Activated naive CD4-positive, alpha-beta T cell (primary cell): ENCODE results near the gene GRPEL1.

ENCODE experiments used
- DNase-seq, 4 experiments: peaks; one replicate each; lab custom pipeline; 2025; lab: John Stamatoyannopoulos, UW

The GRPEL1 gene

DNA sequence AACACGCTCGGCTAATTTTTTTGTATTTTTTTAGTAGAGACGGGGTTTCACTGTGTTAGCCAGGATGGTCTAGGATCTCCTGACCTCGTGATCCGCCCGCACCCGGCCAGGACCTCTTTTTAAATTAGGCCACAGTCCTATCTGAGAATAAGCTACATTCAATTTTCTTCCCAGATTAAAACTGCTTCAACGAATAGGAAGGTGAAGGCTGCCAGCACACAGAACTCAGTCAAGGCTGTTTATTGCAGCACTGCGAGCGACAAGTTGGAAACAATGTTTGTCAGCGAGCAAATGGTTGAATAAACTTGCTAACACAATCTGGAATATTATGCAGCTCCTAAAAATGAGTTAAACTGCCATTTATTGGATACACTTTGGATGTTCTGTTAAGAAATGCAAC is 1.9 kb downstream of the GRPEL1 start:
- DNase-seq: no peak

DNA sequence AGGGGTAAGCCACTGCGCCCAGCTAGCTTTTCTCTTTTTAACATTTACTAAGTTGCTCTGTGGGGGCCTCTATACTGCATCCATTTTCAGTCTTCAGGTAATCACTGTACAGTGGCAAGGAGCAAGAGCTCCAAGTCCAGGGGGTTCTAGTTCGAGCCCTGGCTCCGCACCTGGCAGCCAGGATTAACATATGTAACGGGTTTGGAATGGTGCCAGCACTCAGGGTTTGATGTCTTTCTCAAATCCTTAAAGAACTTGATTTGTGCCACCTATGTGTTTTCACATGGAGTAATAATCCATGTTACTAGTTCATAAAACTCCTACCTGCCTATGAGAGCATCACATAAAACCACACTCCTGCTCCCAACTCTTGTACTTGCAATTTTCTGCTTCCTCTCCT is 4.5 kb downstream of the GRPEL1 start:
- DNase-seq: no peak

GRCh38 chr4:7062816-7063215 is 5.0 kb downstream of the GRPEL1 start:
- DNase-seq: no peak

DNA sequence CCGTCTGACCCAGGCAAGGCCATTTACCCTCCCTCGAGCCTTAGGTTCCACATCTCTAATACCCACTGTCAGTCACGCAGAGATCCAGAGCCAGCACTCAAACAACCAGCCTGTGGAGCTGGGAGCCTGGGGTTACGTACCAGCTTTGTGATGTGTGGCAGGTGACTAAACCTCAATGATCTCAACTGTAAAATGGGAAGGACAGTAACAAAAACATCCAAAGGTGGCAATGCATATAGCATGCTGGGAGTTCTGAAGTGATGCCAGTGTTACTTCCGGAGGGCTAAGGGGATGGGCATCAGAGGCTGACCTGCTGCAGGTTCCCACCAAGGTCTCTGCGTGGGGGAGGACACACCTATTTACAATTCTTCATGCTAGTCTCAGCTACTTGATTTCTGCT is 6.0 kb downstream of the GRPEL1 start:
- no peak for DNase-seq

DNA sequence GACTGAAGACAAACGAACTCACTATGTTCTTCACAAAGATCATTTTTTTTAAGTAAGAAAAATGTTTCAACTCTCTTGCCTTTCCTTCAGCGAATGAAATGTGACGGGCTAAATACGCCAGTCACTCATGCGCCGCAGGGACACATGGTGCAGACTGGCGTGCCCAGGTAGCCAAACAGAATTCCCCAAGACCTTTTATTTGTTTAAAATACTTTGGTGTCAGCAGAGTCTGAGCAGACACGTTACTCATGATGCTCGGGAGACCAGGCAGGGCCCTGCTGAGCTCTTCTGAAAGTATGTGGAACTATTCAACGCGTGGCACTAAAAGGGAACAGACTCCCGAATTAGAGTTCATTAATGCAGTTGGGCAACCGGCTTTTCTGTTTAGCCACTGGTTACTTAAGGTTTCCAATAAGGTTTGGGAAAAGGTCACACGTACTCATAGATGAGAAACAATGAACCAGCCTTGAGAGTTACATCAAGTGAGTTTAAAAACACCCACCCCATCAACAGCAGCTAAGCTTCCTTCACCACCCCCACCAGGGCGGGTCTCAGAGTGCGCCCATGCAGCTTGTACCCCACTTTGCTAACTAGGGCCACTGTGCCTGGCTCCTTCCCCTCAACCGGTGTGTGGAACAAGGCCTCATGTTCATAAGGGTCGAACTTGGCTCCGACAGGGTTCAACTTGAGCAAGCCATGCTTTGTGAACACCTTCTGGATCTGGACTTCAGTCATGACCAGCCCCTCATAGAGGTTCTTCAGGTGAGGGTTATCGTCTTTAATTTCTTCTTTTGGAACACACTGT is 7.3 kb downstream of the GRPEL1 start:
- DNase-seq: no peak

DNA sequence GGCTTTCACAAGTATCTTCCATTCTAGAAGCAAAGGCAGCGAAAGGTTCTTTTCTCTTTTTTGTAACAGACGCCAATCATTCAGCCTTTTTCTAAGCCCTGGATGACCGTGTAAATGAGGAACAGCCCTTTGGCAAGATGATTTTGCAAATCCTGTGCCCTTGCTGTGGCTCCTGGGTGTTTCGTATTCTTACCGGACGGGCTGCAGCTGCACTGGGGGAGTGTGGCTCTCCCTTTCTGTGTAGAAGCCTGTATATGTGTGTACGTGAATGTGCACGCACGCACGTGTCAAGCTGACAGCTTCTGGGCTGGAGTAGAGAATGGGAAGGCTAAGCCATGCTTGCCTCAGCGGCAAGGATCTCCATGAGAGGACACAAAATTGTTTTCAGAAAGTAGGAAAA is 8.2 kb downstream of the GRPEL1 start:
- DNase-seq: no peak

DNA sequence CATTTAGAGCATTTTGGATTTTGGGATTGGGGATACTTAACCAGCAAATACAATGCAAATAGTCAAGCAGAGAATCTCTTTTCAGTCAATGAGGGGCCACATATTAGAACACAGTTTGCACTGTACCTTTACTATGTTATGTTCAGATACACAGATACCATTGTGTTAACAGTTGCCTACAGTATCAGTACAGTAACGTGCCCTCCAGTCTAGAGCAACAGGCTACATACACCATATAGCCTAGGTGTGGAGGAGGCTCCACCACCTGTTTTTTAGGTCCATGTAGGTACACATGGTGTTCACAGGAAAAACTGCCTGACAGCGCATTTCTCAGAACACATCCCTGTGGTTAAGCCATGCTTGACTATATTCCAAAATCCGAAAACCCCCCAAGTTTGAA is 9.1 kb downstream of the GRPEL1 start:
- no peak for DNase-seq

GRCh38 chr4:7055990-7056325 is 11.9 kb downstream of the GRPEL1 start:
- DNase-seq: no peak

GRCh38 chr4:7055111-7055989 is 12.5 kb downstream of the GRPEL1 start:
- no peak for DNase-seq

- no peak for DNase-seq
These were observed 13.6 kb downstream of the GRPEL1 start for GRCh38 chr4:7054106-7054880.

GRCh38 chr4:7052923-7053715 is 14.7 kb downstream of the GRPEL1 start:
- no peak for DNase-seq

GRCh38 chr4:7052313-7052712 is 15.6 kb downstream of the GRPEL1 start:
- DNase-seq: no peak

DNA sequence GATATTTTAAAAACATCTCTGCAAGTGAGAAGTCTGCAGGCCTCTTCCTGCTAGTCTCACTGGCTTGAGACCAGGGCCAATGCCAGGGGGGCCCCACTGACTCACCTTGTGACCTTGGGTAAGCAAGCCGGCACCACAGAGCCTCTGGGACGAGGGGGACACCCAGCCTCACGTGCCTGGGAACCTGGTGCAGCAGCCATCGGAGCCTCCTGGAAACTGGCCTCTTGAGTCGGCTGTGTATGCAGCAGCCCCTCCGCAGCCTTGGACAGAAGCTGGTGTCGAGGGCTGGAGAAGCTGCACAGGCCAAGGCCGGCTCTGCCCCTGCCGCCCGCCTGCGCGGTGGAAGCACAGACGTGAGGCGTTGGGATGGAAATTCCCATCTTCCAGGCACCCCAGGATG is 16.0 kb downstream of the GRPEL1 start:
- DNase-seq: no peak

DNA sequence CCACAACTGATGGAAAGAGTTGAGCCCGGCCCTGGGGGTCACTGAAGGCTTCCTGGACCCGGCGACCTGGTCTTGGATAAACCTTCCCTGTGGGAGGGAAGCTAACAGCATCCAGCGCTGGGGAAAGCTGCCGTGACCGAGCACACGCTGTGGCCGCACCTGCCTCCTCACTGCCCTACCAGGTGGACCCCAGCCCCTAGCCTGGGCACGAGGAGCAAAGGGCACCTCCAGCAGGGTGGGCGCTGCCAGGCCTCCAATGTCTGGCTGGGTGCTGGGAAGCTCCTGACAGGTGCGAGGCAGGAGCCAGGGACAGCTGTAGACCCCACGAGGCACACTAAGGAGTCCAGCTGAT is 16.7 kb downstream of the GRPEL1 start:
- DNase-seq: no peak

GRCh38 chr4:7050481-7051143 is 17.3 kb downstream of the GRPEL1 start:
- no peak for DNase-seq

- no peak for DNase-seq
These were observed 18.1 kb downstream of the GRPEL1 start for GRCh38 chr4:7049739-7050138.

- DNase-seq: no peak
These were observed 18.6 kb downstream of the GRPEL1 start for GRCh38 chr4:7049295-7049694.

GRCh38 chr4:7048642-7049041 is 19.2 kb downstream of the GRPEL1 start:
- DNase-seq: no peak

DNA sequence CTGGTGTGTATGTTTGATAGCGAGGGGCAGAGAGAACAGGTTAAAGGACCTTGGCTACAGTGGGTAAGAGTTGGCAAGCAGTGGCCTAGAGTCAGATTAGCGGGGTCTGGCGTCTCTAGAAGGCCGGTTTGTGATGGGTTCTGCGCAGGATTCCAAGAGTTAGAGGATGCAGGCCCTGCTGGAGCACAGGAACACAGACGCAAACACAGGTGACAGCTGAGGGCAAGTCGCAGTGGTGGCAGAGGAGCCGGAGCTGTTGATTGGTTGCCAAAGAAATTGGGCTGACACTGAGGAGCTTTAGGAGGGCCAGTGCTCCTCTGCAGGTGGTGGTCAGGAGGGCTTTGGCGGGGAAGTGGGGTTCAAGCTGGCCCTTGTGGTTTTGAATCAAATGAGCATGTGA is 20.9 kb downstream of the GRPEL1 start:
- DNase-seq: no peak

- no peak for DNase-seq
These were observed 21.6 kb downstream of the GRPEL1 start for GRCh38 chr4:7045961-7046921.
